HepG2 (cell line): ENCODE results near the gene GTSF1L.

Experiments used
- ARNT2 ChIP-seq: sonication (generic); formaldehyde crosslinking; IDR thresholded peaks from 2 replicates; pipeline ENCODE4 v1.8.0; 2022; ENCODE audit warnings: mild to moderate bottlenecking, low read depth, missing genetic modification reagents, moderate library complexity
- DPF2 ChIP-seq: sonication (generic); formaldehyde crosslinking; IDR thresholded peaks from 2 replicates; pipeline ENCODE4 v1.4.0; 2020; ENCODE audit warnings: mild to moderate bottlenecking, low read depth, missing genetic modification reagents, borderline replicate concordance
- JDP2 ChIP-seq: sonication (generic); formaldehyde crosslinking; IDR thresholded peaks from 2 replicates; pipeline ENCODE4 v1.8.1; 2022; ENCODE audit warnings: missing genetic modification reagents, borderline replicate concordance
- JUN ChIP-seq: sonication (generic); formaldehyde crosslinking; IDR thresholded peaks from 2 replicates; pipeline ENCODE4 v1.4.0; 2020; ENCODE audit warnings: mild to moderate bottlenecking, missing genetic modification reagents
- POLR2A ChIP-seq, 2 experiments: IDR thresholded peaks; 2 replicates each; pipeline ENCODE4 v1.6.1; 2011; ENCODE audit warnings: low read depth in 2 of 2, low read length in 2 of 2, mild to moderate bottlenecking in 1 of 2, moderate library complexity in 1 of 2; ENCODE audit not compliant: insufficient read depth in 1 of 2
- SMAD1 ChIP-seq: sonication (generic); formaldehyde crosslinking; IDR thresholded peaks from 2 replicates; pipeline ENCODE4 v1.4.0; 2020; ENCODE audit warnings: missing genetic modification reagents, low read depth, mild to moderate bottlenecking, borderline replicate concordance
- ZFP36L1 ChIP-seq: sonication (generic); formaldehyde crosslinking; IDR thresholded peaks from 2 replicates; pipeline ENCODE4 v1.8.0; 2022; ENCODE audit warnings: mild to moderate bottlenecking, missing genetic modification reagents, moderate library complexity
- ZNF549 ChIP-seq: sonication (generic); formaldehyde crosslinking; IDR thresholded peaks from 2 replicates; pipeline ENCODE4 v1.5.0; 2020; ENCODE audit warnings: missing genetic modification reagents
- TF ChIP-seq, protein P1 (sequence below): sonication (generic); formaldehyde crosslinking; IDR thresholded peaks from 2 replicates; pipeline ENCODE4 v1.5.0; 2020; ENCODE audit warnings: mild to moderate bottlenecking, missing genetic modification reagents, moderate library complexity
- TF ChIP-seq, protein P2 (sequence below): sonication (generic); formaldehyde crosslinking; IDR thresholded peaks from 2 replicates; pipeline ENCODE4 v1.5.0; 2020; ENCODE audit warnings: missing genetic modification reagents

GRCh38 chr20:43721097-43721428 lies 5.7 kb downstream of the GTSF1L start:
- TF ChIP-seq POLR2A (IDR thresholded peaks at IDR 0.05; ENCODE audit: insufficient read depth in 1 of 2, low read depth in 2 of 2, low read length in 2 of 2) (no peak), JDP2 (CRISPR knock-in tag) (no peak), SMAD1 (CRISPR knock-in tag) (no peak), ARNT2 (CRISPR knock-in tag) (no peak), ZNF549 (CRISPR knock-in tag) (no peak), DPF2 (no peak), JUN (CRISPR knock-in tag) (no peak), ZFP36L1 (CRISPR knock-in tag) (no peak)
- TF ChIP-seq, protein P1, sequence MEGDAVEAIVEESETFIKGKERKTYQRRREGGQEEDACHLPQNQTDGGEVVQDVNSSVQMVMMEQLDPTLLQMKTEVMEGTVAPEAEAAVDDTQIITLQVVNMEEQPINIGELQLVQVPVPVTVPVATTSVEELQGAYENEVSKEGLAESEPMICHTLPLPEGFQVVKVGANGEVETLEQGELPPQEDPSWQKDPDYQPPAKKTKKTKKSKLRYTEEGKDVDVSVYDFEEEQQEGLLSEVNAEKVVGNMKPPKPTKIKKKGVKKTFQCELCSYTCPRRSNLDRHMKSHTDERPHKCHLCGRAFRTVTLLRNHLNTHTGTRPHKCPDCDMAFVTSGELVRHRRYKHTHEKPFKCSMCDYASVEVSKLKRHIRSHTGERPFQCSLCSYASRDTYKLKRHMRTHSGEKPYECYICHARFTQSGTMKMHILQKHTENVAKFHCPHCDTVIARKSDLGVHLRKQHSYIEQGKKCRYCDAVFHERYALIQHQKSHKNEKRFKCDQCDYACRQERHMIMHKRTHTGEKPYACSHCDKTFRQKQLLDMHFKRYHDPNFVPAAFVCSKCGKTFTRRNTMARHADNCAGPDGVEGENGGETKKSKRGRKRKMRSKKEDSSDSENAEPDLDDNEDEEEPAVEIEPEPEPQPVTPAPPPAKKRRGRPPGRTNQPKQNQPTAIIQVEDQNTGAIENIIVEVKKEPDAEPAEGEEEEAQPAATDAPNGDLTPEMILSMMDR: no peak
- TF ChIP-seq, protein P2, sequence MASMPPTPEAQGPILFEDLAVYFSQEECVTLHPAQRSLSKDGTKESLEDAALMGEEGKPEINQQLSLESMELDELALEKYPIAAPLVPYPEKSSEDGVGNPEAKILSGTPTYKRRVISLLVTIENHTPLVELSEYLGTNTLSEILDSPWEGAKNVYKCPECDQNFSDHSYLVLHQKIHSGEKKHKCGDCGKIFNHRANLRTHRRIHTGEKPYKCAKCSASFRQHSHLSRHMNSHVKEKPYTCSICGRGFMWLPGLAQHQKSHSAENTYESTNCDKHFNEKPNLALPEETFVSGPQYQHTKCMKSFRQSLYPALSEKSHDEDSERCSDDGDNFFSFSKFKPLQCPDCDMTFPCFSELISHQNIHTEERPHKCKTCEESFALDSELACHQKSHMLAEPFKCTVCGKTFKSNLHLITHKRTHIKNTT (CRISPR knock-in tag): no peak
